ENCODE results near the gene MORN1.

MORN1 gene

DNA sequence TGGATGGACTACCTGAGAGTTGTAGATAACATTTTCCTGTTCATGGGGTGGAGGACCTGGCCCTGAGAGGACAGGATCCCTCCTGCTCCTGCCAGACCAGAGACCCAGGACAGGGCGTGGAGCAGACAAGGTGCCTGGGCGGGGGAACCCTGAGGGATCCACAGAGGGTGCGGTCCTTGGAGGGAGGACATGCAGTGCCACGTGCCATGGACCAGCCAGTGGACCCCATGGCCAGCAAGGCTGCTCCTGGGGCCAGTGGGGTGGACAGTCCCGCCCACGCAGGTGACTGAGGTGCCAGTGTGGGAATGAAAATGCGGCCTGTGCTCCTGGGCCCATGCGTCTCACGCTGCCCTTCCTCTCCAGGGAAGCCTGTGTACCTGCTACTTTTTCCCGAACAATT lies 3.9 kb upstream of the MORN1 start:
- Histone ChIP-seq H3K27me3 (no peaks in the 10 kb centered on the region), H3K4me3 (ENCODE audit: low read depth, low read length) (no peak overlapping the region), H3K4me1 (no peaks in the 10 kb centered on the region), H3K9me3 (no peaks in the 10 kb centered on the region), H3K36me3 (no peaks in the 10 kb centered on the region; the same call in 1 of the 2 replicates)
- no peak for DNase-seq
- TF ChIP-seq, protein P1, sequence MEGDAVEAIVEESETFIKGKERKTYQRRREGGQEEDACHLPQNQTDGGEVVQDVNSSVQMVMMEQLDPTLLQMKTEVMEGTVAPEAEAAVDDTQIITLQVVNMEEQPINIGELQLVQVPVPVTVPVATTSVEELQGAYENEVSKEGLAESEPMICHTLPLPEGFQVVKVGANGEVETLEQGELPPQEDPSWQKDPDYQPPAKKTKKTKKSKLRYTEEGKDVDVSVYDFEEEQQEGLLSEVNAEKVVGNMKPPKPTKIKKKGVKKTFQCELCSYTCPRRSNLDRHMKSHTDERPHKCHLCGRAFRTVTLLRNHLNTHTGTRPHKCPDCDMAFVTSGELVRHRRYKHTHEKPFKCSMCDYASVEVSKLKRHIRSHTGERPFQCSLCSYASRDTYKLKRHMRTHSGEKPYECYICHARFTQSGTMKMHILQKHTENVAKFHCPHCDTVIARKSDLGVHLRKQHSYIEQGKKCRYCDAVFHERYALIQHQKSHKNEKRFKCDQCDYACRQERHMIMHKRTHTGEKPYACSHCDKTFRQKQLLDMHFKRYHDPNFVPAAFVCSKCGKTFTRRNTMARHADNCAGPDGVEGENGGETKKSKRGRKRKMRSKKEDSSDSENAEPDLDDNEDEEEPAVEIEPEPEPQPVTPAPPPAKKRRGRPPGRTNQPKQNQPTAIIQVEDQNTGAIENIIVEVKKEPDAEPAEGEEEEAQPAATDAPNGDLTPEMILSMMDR (IDR thresholded peaks at IDR 0.05; ENCODE audit: low read depth, low read length) = no peak

DNA sequence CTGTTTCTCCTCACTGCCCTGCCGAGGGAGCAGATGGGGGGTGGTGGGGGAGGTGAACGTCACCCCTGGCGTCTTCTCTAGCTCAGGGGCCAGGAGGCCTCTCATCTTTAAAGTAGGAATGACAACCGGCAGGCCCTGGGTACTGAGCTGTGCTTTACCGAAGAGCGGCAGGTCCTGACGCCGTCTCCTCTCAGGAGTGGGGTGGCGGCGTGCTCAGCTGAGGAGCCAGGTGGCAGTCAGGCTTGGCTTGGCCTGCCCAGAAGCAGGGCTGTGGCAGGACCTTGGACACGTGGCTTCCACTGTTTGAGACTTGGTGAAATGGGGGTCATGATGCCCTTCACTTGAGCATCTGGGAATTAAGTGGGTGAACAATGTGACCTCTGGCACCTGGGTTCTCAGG lies 3.4 kb upstream of the MORN1 start:
- no peaks in the 10 kb centered on the region for H3K27me3 ChIP-seq
- H3K9me3 ChIP-seq = no peaks in the 10 kb centered on the region
- TF ChIP-seq, protein P1 (IDR thresholded peaks at IDR 0.05; ENCODE audit: low read depth, low read length) = no peak
- DNase-seq = no peak
- no peak overlapping the region for H3K4me3 ChIP-seq (ENCODE audit: low read depth, low read length)
- H3K36me3 ChIP-seq = no peaks in the 10 kb centered on the region; the same call in 1 of the 2 replicates
- H3K4me1 ChIP-seq = no peaks in the 10 kb centered on the region

DNA sequence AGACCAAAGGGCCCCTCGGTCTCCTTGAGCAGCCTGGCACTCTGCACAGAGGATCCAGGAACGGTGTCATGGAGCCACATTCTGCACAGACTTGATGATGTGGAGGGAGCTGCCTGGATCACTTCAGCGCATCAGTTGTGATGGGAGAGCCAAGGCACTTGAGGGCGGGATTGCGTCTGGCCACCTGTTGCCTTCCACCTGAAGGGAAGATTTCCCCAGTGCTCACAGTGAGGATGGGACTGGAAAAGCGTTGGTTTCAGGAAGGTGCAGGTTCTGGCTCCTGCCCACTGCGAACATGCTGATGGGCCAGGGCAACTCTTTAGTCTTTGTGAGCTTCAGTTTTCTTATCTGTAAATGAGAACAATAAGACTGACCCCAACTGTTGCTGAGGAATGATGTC lies 2.9 kb upstream of the MORN1 start:
- TF ChIP-seq, protein P1 (IDR thresholded peaks at IDR 0.05; ENCODE audit: low read depth, low read length) = no peak
- H3K4me3 ChIP-seq (ENCODE audit: low read depth, low read length) = no peak overlapping the region
- DNase-seq = no peak
- H3K4me1 ChIP-seq = no peaks in the 10 kb centered on the region
- no peaks in the 10 kb centered on the region for H3K27me3 ChIP-seq
- H3K36me3 ChIP-seq = no peaks in the 10 kb centered on the region; the same call in 1 of the 2 replicates
- no peaks in the 10 kb centered on the region for H3K9me3 ChIP-seq

DNA sequence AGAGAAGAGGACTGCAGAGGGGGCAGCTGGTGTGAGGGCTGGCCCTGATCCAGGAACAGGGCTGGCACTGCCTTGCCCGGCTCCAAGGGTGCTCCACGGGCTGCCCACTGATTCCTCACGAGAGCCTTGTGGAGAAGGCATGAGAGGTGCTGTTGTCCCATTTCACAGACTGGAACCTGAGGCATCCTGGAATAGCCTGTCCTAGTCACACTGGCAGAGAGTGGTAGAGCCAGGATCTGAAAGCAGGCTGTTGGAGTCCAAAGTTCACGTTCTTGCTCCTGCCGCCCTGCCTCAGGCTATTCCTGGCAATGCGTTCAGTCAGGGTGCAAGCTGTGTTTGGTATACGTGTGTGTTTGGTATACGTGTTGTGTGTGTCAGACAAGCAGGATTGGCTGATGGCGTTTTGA lies 2.1 kb upstream of the MORN1 start:
- DNase-seq = no peak
- TF ChIP-seq, protein P1 (IDR thresholded peaks at IDR 0.05; ENCODE audit: low read depth, low read length) = no peak
- H3K4me3 ChIP-seq (ENCODE audit: low read depth, low read length) = no peak overlapping the region
- H3K9me3 ChIP-seq = no peaks in the 10 kb centered on the region
- H3K4me1 ChIP-seq = no peaks in the 10 kb centered on the region
- no peaks in the 10 kb centered on the region for H3K27me3 ChIP-seq
- H3K36me3 ChIP-seq = no peaks in the 10 kb centered on the region; the same call in 1 of the 2 replicates

DNA sequence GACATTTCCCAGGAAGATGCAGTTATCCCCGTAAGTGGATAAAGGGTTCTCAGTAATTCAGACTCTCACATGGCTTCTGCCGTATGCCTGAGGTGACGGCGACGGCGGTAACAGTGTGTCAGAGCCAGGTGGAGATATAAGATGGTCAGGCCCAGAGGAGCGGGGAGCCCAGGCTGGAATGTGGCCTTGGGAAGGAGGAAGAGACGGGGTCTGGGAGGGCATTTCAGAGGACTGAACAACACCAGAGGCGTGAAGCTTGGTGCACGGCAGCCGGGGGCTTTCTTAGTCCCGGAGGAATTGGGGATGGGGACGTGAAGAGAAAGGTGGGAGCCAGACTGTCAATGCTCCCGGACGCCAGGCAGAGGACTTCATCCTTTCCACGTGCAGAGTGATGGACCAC lies 1.3 kb upstream of the MORN1 start:
- no peaks in the 10 kb centered on the region for H3K9me3 ChIP-seq
- no peaks in the 10 kb centered on the region; the same call in 1 of the 2 replicates for H3K36me3 ChIP-seq
- no peak for DNase-seq
- no peaks in the 10 kb centered on the region for H3K4me1 ChIP-seq
- TF ChIP-seq, protein P1 (IDR thresholded peaks at IDR 0.05; ENCODE audit: low read depth, low read length) = no peak
- peak overlapping the region; percentile 68 for H3K4me3 ChIP-seq (ENCODE audit: low read depth, low read length)
- H3K27me3 ChIP-seq = no peaks in the 10 kb centered on the region

DNA sequence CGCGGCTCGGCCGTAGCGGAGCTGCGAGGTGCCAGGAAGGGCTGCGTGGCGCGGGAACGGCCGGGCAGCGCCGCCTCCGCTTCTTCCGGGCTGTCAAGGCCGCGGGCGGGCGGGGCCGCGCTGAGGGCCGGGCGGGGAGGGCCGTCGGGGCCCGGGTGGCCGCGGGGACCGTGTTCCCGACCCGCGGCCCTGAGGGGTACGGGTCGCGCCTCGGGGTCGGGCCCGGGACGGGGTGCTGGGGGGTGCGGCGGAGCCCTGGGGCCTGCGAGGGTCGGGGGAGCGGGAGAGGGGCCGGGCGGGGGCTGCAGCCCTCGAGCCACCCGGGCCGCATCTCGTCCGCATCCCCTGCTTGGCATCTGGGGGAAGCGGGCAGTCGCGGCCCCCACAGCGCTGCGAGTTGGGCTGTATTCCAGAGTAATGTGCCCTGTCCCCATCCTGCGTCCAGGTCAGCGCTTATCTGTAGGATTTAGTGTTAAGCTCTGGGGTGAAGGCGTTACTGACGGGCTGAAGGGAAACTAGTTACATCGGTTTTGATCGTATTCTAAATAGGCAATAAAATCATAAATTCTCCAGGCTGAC lies 666 bp upstream of the MORN1 start:
- Histone ChIP-seq H3K36me3 (no peaks in the 10 kb centered on the region; the same call in 1 of the 2 replicates), H3K9me3 (no peaks in the 10 kb centered on the region), H3K4me1 (no peaks in the 10 kb centered on the region), H3K27me3 (no peaks in the 10 kb centered on the region), H3K4me3 (ENCODE audit: low read depth, low read length) (peak overlapping the region; percentile 68)
- TF ChIP-seq, protein P1 (IDR thresholded peaks at IDR 0.05; ENCODE audit: low read depth, low read length) = no peak
- no peak for DNase-seq

Data from BE2C (cell line).